ENCODE data around the gene SLC39A11.

Gene SLC39A11

GRCh38 chr17:72974605-72975232, 117.8 kb downstream of the SLC39A11 start:
- no peaks in the 10 kb centered on the region for H3K9me3 ChIP-seq (ENCODE audit: control insufficient read depth in 5 of 5, low read length in 5 of 5)
- H3K27ac ChIP-seq (ENCODE audit: low read depth, low read length), result no peak overlapping the region
- H3K27me3 ChIP-seq (ENCODE audit: control insufficient read depth in 5 of 5, insufficient read depth in 4 of 5, low read length in 5 of 5), result no peaks in the 10 kb centered on the region
- peaks cover 3 to 21% (median 18%) of the 10 kb centered on the region in 5 donors for H3K4me1 ChIP-seq (ENCODE audit: control insufficient read depth in 5 of 5, insufficient read depth in 5 of 5, low read length in 5 of 5)
- no peak overlapping the region for H3K9ac ChIP-seq (ENCODE audit: low read length in 5 of 5)
- no peak overlapping the region for H3K4me3 ChIP-seq (ENCODE audit: low read depth in 1 of 5, low read length in 5 of 5)
- no peaks in the 10 kb centered on the region for H3K36me3 ChIP-seq (ENCODE audit: control insufficient read depth in 5 of 5, insufficient read depth in 5 of 5, low read length in 5 of 5)

- Histone ChIP-seq H3K4me1 (ENCODE audit: control insufficient read depth in 5 of 5, insufficient read depth in 5 of 5, low read length in 5 of 5) (peaks cover 3 to 12% (median 11%) of the 10 kb centered on the region in 5 donors), H3K27ac (ENCODE audit: low read depth, low read length) (no peak overlapping the region), H3K27me3 (ENCODE audit: control insufficient read depth in 5 of 5, insufficient read depth in 4 of 5, low read length in 5 of 5) (no peaks in the 10 kb centered on the region), H3K4me3 (ENCODE audit: low read depth in 1 of 5, low read length in 5 of 5) (no peak overlapping the region), H3K36me3 (ENCODE audit: control insufficient read depth in 5 of 5, insufficient read depth in 5 of 5, low read length in 5 of 5) (no peaks in the 10 kb centered on the region), H3K9me3 (ENCODE audit: control insufficient read depth in 5 of 5, low read length in 5 of 5) (no peaks in the 10 kb centered on the region), H3K9ac (ENCODE audit: low read length in 5 of 5) (no peak overlapping the region)
Observed at GRCh38 chr17:72972263-72972951, 120.1 kb downstream of the SLC39A11 start.

- H3K9me3 ChIP-seq (ENCODE audit: control insufficient read depth in 5 of 5, low read length in 5 of 5), result no peaks in the 10 kb centered on the region
- H3K4me3 ChIP-seq (ENCODE audit: low read depth in 1 of 5, low read length in 5 of 5), result no peak overlapping the region
- H3K27me3 ChIP-seq (ENCODE audit: control insufficient read depth in 5 of 5, insufficient read depth in 4 of 5, low read length in 5 of 5), result no peaks in the 10 kb centered on the region
- peaks cover 0 to 5% (median 2%) of the 10 kb centered on the region in 5 donors for H3K4me1 ChIP-seq (ENCODE audit: control insufficient read depth in 5 of 5, insufficient read depth in 5 of 5, low read length in 5 of 5)
- no peak overlapping the region for H3K27ac ChIP-seq (ENCODE audit: low read depth, low read length)
- H3K36me3 ChIP-seq (ENCODE audit: control insufficient read depth in 5 of 5, insufficient read depth in 5 of 5, low read length in 5 of 5), result no peaks in the 10 kb centered on the region
- H3K9ac ChIP-seq (ENCODE audit: low read length in 5 of 5), result no peak overlapping the region
Observed at GRCh38 chr17:72971226-72971880, 121.1 kb downstream of the SLC39A11 start.

- Histone ChIP-seq H3K9me3 (ENCODE audit: control insufficient read depth in 5 of 5, low read length in 5 of 5) (no peaks in the 10 kb centered on the region), H3K27ac (ENCODE audit: low read depth, low read length) (no peak overlapping the region), H3K27me3 (ENCODE audit: control insufficient read depth in 5 of 5, insufficient read depth in 4 of 5, low read length in 5 of 5) (no peaks in the 10 kb centered on the region), H3K4me3 (ENCODE audit: low read depth in 1 of 5, low read length in 5 of 5) (no peak overlapping the region), H3K36me3 (ENCODE audit: control insufficient read depth in 5 of 5, insufficient read depth in 5 of 5, low read length in 5 of 5) (no peaks in the 10 kb centered on the region), H3K4me1 (ENCODE audit: control insufficient read depth in 5 of 5, insufficient read depth in 5 of 5, low read length in 5 of 5) (peaks cover 0 to 5% (median 0%) of the 10 kb centered on the region in 5 donors), H3K9ac (ENCODE audit: low read length in 5 of 5) (peak overlapping the region in 1 of 5 donors; percentile 35)
Observed at GRCh38 chr17:72970797-72971196, 121.7 kb downstream of the SLC39A11 start.

GRCh38 chr17:72970246-72970645, 122.2 kb downstream of the SLC39A11 start:
- Histone ChIP-seq H3K9me3 (ENCODE audit: control insufficient read depth in 5 of 5, low read length in 5 of 5) (no peaks in the 10 kb centered on the region), H3K9ac (ENCODE audit: low read length in 5 of 5) (no peak overlapping the region), H3K27me3 (ENCODE audit: control insufficient read depth in 5 of 5, insufficient read depth in 4 of 5, low read length in 5 of 5) (no peaks in the 10 kb centered on the region), H3K4me3 (ENCODE audit: low read depth in 1 of 5, low read length in 5 of 5) (no peak overlapping the region), H3K27ac (ENCODE audit: low read depth, low read length) (no peak overlapping the region), H3K36me3 (ENCODE audit: control insufficient read depth in 5 of 5, insufficient read depth in 5 of 5, low read length in 5 of 5) (no peaks in the 10 kb centered on the region), H3K4me1 (ENCODE audit: control insufficient read depth in 5 of 5, insufficient read depth in 5 of 5, low read length in 5 of 5) (peaks cover 0 to 5% (median 0%) of the 10 kb centered on the region in 5 donors)

- Histone ChIP-seq H3K4me1 (ENCODE audit: control insufficient read depth in 5 of 5, insufficient read depth in 5 of 5, low read length in 5 of 5) (peaks cover 0 to 5% (median 0%) of the 10 kb centered on the region in 5 donors), H3K4me3 (ENCODE audit: low read depth in 1 of 5, low read length in 5 of 5) (no peak overlapping the region), H3K9me3 (ENCODE audit: control insufficient read depth in 5 of 5, low read length in 5 of 5) (no peaks in the 10 kb centered on the region), H3K27ac (ENCODE audit: low read depth, low read length) (no peak overlapping the region), H3K36me3 (ENCODE audit: control insufficient read depth in 5 of 5, insufficient read depth in 5 of 5, low read length in 5 of 5) (no peaks in the 10 kb centered on the region), H3K9ac (ENCODE audit: low read length in 5 of 5) (no peak overlapping the region), H3K27me3 (ENCODE audit: control insufficient read depth in 5 of 5, insufficient read depth in 4 of 5, low read length in 5 of 5) (no peaks in the 10 kb centered on the region)
Observed at GRCh38 chr17:72969293-72969906, 123.1 kb downstream of the SLC39A11 start.

GRCh38 chr17:72968798-72969197, 123.7 kb downstream of the SLC39A11 start:
- Histone ChIP-seq H3K4me1 (ENCODE audit: control insufficient read depth in 5 of 5, insufficient read depth in 5 of 5, low read length in 5 of 5) (peaks cover 0 to 5% (median 0%) of the 10 kb centered on the region in 5 donors), H3K27ac (ENCODE audit: low read depth, low read length) (no peak overlapping the region), H3K4me3 (ENCODE audit: low read depth in 1 of 5, low read length in 5 of 5) (no peak overlapping the region), H3K27me3 (ENCODE audit: control insufficient read depth in 5 of 5, insufficient read depth in 4 of 5, low read length in 5 of 5) (no peaks in the 10 kb centered on the region), H3K36me3 (ENCODE audit: control insufficient read depth in 5 of 5, insufficient read depth in 5 of 5, low read length in 5 of 5) (no peaks in the 10 kb centered on the region), H3K9ac (ENCODE audit: low read length in 5 of 5) (no peak overlapping the region), H3K9me3 (ENCODE audit: control insufficient read depth in 5 of 5, low read length in 5 of 5) (no peaks in the 10 kb centered on the region)

GRCh38 chr17:72967977-72968585, 124.4 kb downstream of the SLC39A11 start:
- Histone ChIP-seq H3K9me3 (ENCODE audit: control insufficient read depth in 5 of 5, low read length in 5 of 5) (no peaks in the 10 kb centered on the region), H3K27me3 (ENCODE audit: control insufficient read depth in 5 of 5, insufficient read depth in 4 of 5, low read length in 5 of 5) (no peaks in the 10 kb centered on the region), H3K36me3 (ENCODE audit: control insufficient read depth in 5 of 5, insufficient read depth in 5 of 5, low read length in 5 of 5) (no peaks in the 10 kb centered on the region), H3K4me3 (ENCODE audit: low read depth in 1 of 5, low read length in 5 of 5) (no peak overlapping the region), H3K27ac (ENCODE audit: low read depth, low read length) (no peak overlapping the region), H3K4me1 (ENCODE audit: control insufficient read depth in 5 of 5, insufficient read depth in 5 of 5, low read length in 5 of 5) (peaks cover 0 to 5% (median 0%) of the 10 kb centered on the region in 5 donors), H3K9ac (ENCODE audit: low read length in 5 of 5) (no peak overlapping the region)

- Histone ChIP-seq H3K9me3 (ENCODE audit: control insufficient read depth in 5 of 5, low read length in 5 of 5) (no peaks in the 10 kb centered on the region), H3K27me3 (ENCODE audit: control insufficient read depth in 5 of 5, insufficient read depth in 4 of 5, low read length in 5 of 5) (no peaks in the 10 kb centered on the region), H3K4me1 (ENCODE audit: control insufficient read depth in 5 of 5, insufficient read depth in 5 of 5, low read length in 5 of 5) (peaks cover 0 to 5% (median 0%) of the 10 kb centered on the region in 5 donors), H3K9ac (ENCODE audit: low read length in 5 of 5) (no peak overlapping the region), H3K27ac (ENCODE audit: low read depth, low read length) (no peak overlapping the region), H3K36me3 (ENCODE audit: control insufficient read depth in 5 of 5, insufficient read depth in 5 of 5, low read length in 5 of 5) (no peaks in the 10 kb centered on the region), H3K4me3 (ENCODE audit: low read depth in 1 of 5, low read length in 5 of 5) (no peak overlapping the region)
Observed at GRCh38 chr17:72967277-72967970, 125.1 kb downstream of the SLC39A11 start.

Measured in subcutaneous abdominal adipose tissue (tissue), 5 donors.